OCI-LY7 (cell line): ENCODE measurements around the gene CDC6. TPM values are rescaled to one million over a fixed set of nuclear protein-coding genes. Genes with fewer than 3 reads are reported as not detected.

ENCODE experiments used
- BruUV-seq: library from RNA; stranded (reverse); fragments of 400-500 nt; replicated peaks from 2 replicates; lab custom pipeline; 2021; lab: Mats Ljungman, UMichigan
- CTCF ChIA-PET: fragments of 300-600 bp; sonication (Branson Sonifier 250); formaldehyde crosslinking; loops from one replicate; lab custom pipeline; 2022; ENCODE audit warnings: antibody characterized with exemption; ENCODE audit not compliant: unreplicated experiment; lab: Charles Lee
- POLR2A ChIA-PET: fragments of 300-600 bp; sonication (Branson Sonifier 250); formaldehyde crosslinking; loops from one replicate; lab custom pipeline; 2022; ENCODE audit warnings: antibody characterized with exemption; lab: Charles Lee
- DNase-seq: peaks from one replicate; pipeline ENCODE4 v3.0.0-alpha.2; 2015; ENCODE audit warnings: low spot score
- H2AFZ ChIP-seq: fragments of 200-600 bp; sonication (generic), shearing (Covaris generic); 2 replicates; pipeline ENCODE4 v1.6.1; 2014; ENCODE audit warnings: mild to moderate bottlenecking, antibody characterized with exemption, low read length, moderate library complexity
- H3K27ac ChIP-seq: fragments of 200-600 bp; sonication (generic); 2 replicates; pipeline ENCODE4 v1.5.1; 2014; ENCODE audit warnings: mixed run types, low read depth, mild to moderate bottlenecking, moderate library complexity, low read length, inconsistent platforms; ENCODE audit not compliant: poor library complexity, severe bottlenecking
- H3K36me3 ChIP-seq: fragments of 200-600 bp; sonication (generic); 2 replicates; pipeline ENCODE4 v1.6.1; 2014; ENCODE audit warnings: mild to moderate bottlenecking, antibody characterized with exemption, low read length, moderate library complexity, mixed read lengths; ENCODE audit not compliant: insufficient read depth
- H3K4me1 ChIP-seq: fragments of 200-600 bp; sonication (generic); 2 replicates; pipeline ENCODE4 v1.5.1; 2014; ENCODE audit warnings: mild to moderate bottlenecking, low read length; ENCODE audit not compliant: insufficient read depth, poor library complexity, severe bottlenecking
- H3K4me2 ChIP-seq: fragments of 200-600 bp; sonication (generic); 2 replicates; pipeline ENCODE4 v1.6.1; 2014; ENCODE audit warnings: mild to moderate bottlenecking, low read length
- H3K4me3 ChIP-seq: fragments of 200-600 bp; sonication (generic); 2 replicates; pipeline ENCODE4 v1.5.1; 2014; ENCODE audit warnings: mild to moderate bottlenecking, low read depth, low read length; ENCODE audit not compliant: poor library complexity, severe bottlenecking
- H3K79me2 ChIP-seq: fragments of 200-600 bp; sonication (generic); 2 replicates; pipeline ENCODE4 v1.6.1; 2016; ENCODE audit warnings: low read depth, mild to moderate bottlenecking, low read length, moderate library complexity, mixed read lengths; ENCODE audit not compliant: insufficient read depth
- H3K9me2 ChIP-seq: fragments of 200-600 bp; sonication (generic); 2 replicates; pipeline ENCODE4 v1.6.1; 2016; ENCODE audit warnings: mild to moderate bottlenecking, low read length, mixed read lengths; ENCODE audit not compliant: insufficient read depth
- H3K9me3 ChIP-seq: fragments of 200-600 bp; sonication (generic); 2 replicates; pipeline ENCODE4 v1.6.1; 2014; ENCODE audit warnings: mild to moderate bottlenecking, mixed run types, low read length, mixed read lengths
- H4K20me1 ChIP-seq: fragments of 200-600 bp; sonication (generic); 2 replicates; pipeline ENCODE4 v1.6.1; 2014; ENCODE audit warnings: mild to moderate bottlenecking, antibody characterized with exemption, low read length, moderate library complexity, mixed read lengths; ENCODE audit not compliant: insufficient read depth
- EZH2phosphoT487 ChIP-seq: fragments of 200-600 bp; sonication (generic); IDR thresholded peaks from 2 replicates; pipeline ENCODE4 v1.6.1; 2018; ENCODE audit warnings: low read depth, borderline replicate concordance, mild to moderate bottlenecking, mixed run types, antibody characterized with exemption, low read length, moderate library complexity, mixed read lengths
- intact Hi-C: fragments of 100-400 bp; cut with micrococcal nuclease; formaldehyde crosslinking; loops from one replicate; pipeline ENCODE4 v1.10.0; 2022; ENCODE audit not compliant: unreplicated experiment
- total RNA-seq, 2 experiments: library from RNA; depleted of rRNA in 1 of 2; stranded (reverse); fragments of >200 nt in 1 of 2; shearing (Covaris generic) in 1 of 2; gene quantifications; 2 replicates each; pipeline ENCODE4 v1.2.3, GENCODE V29; 2014 to 2022
- TF ChIP-seq, protein P1 (sequence below): fragments of 200-600 bp; sonication (generic); conservative IDR thresholded peaks from 2 replicates; pipeline ENCODE4 v1.5.1; 2014; ENCODE audit warnings: mild to moderate bottlenecking, antibody characterized with exemption, low read length, moderate library complexity, mixed read lengths

CDC6 gene
- total RNA-seq, 2 experiments from 2014 or later: 75.2 to 132 TPM

- H3K79me2 ChIP-seq: no peaks in the 10 kb centered on the region
- H3K4me1 ChIP-seq: peaks cover 18% of the 10 kb centered on the region
- BruUV-seq: no TSS peak
- no peak overlapping the region for H2AFZ ChIP-seq
- H3K36me3 ChIP-seq: no peaks in the 10 kb centered on the region
- no peak for DNase-seq
- H3K27ac ChIP-seq: no peak overlapping the region
- no peaks in the 10 kb centered on the region for H3K9me3 ChIP-seq
- ChIA-PET POLR2A (interaction anchor here (0.7 kb wide), 1 partner anchor 92 kb away, joined by 3 read pairs; no protein-coding TSS in a partner anchor), CTCF (interaction anchor here (0.6 kb wide), 1 partner anchor 27 kb away, joined by 3 read pairs; no protein-coding TSS in a partner anchor)
- no peak overlapping the region for H3K4me2 ChIP-seq
- no peaks in the 10 kb centered on the region for H3K9me2 ChIP-seq
- intact Hi-C loops: no loop called here
- H3K4me3 ChIP-seq: no peak overlapping the region
- no peak for TF ChIP-seq EZH2phosphoT487
- TF ChIP-seq, protein P1, sequence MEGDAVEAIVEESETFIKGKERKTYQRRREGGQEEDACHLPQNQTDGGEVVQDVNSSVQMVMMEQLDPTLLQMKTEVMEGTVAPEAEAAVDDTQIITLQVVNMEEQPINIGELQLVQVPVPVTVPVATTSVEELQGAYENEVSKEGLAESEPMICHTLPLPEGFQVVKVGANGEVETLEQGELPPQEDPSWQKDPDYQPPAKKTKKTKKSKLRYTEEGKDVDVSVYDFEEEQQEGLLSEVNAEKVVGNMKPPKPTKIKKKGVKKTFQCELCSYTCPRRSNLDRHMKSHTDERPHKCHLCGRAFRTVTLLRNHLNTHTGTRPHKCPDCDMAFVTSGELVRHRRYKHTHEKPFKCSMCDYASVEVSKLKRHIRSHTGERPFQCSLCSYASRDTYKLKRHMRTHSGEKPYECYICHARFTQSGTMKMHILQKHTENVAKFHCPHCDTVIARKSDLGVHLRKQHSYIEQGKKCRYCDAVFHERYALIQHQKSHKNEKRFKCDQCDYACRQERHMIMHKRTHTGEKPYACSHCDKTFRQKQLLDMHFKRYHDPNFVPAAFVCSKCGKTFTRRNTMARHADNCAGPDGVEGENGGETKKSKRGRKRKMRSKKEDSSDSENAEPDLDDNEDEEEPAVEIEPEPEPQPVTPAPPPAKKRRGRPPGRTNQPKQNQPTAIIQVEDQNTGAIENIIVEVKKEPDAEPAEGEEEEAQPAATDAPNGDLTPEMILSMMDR: no peak
- no peaks in the 10 kb centered on the region for H4K20me1 ChIP-seq
Observed at GRCh38 chr17:40349895-40350688, 62.4 kb downstream of the CDC6 start.

GRCh38 chr17:40350689-40351358, 63.1 kb downstream of the CDC6 start:
- Histone ChIP-seq H4K20me1 (no peaks in the 10 kb centered on the region), H3K4me2 (no peak overlapping the region), H2AFZ (no peak overlapping the region), H3K27ac (no peak overlapping the region), H3K79me2 (no peaks in the 10 kb centered on the region), H3K4me1 (peaks cover 18% of the 10 kb centered on the region), H3K36me3 (no peaks in the 10 kb centered on the region), H3K4me3 (no peak overlapping the region), H3K9me2 (no peaks in the 10 kb centered on the region), H3K9me3 (no peaks in the 10 kb centered on the region)
- BruUV-seq: no TSS peak
- DNase-seq: no peak
- CTCF ChIA-PET: interaction anchor here (0.6 kb wide), 1 partner anchor 28 kb away, joined by 3 read pairs; no protein-coding TSS in a partner anchor
- POLR2A ChIA-PET: interaction anchor here (0.7 kb wide), 1 partner anchor 93 kb away, joined by 3 read pairs; no protein-coding TSS in a partner anchor
- TF ChIP-seq EZH2phosphoT487: no peak
- TF ChIP-seq, protein P1: no peak
- intact Hi-C loops: no loop called here
